ENCODE measurements around the gene POLH.

- TF ChIP-seq, protein P1, sequence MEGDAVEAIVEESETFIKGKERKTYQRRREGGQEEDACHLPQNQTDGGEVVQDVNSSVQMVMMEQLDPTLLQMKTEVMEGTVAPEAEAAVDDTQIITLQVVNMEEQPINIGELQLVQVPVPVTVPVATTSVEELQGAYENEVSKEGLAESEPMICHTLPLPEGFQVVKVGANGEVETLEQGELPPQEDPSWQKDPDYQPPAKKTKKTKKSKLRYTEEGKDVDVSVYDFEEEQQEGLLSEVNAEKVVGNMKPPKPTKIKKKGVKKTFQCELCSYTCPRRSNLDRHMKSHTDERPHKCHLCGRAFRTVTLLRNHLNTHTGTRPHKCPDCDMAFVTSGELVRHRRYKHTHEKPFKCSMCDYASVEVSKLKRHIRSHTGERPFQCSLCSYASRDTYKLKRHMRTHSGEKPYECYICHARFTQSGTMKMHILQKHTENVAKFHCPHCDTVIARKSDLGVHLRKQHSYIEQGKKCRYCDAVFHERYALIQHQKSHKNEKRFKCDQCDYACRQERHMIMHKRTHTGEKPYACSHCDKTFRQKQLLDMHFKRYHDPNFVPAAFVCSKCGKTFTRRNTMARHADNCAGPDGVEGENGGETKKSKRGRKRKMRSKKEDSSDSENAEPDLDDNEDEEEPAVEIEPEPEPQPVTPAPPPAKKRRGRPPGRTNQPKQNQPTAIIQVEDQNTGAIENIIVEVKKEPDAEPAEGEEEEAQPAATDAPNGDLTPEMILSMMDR (IDR thresholded peaks at IDR 0.05; ENCODE audit: low read depth, low read length, poor library complexity, severe bottlenecking): no peak
- no peak for TF ChIP-seq EZH2phosphoT487 (IDR thresholded peaks at IDR 0.05; ENCODE audit: borderline replicate concordance, low read length)
These were observed 51.2 kb downstream of the POLH start for GRCh38 chr6:43627008-43627825.

Data from DOHH2 (cell line).